ENCODE results near the gene RHOJ. TPM values are rescaled to one million over a fixed set of nuclear protein-coding genes. Genes with fewer than 3 reads are reported as not detected.

Gene RHOJ
- polyA plus RNA-seq, 3 donors, result not detected

- Histone ChIP-seq H4K20me1 (ENCODE audit: insufficient read depth, low read length) (no peaks in the 10 kb centered on the region), H3K27me3 (ENCODE audit: control insufficient read depth in 2 of 2, insufficient read depth in 2 of 2, low read length in 2 of 2) (no peaks in the 10 kb centered on the region), H3K4me3 (replicated peaks in 1 of 3; ENCODE audit: low read depth in 2 of 3, low read length in 3 of 3) (no peak overlapping the region), H3K79me2 (ENCODE audit: insufficient read depth, low read length) (no peaks in the 10 kb centered on the region), H2AFZ (ENCODE audit: insufficient read depth, low read depth, low read length, poor library complexity, severe bottlenecking) (no peak overlapping the region), H3K36me3 (replicated peaks in 1 of 2; ENCODE audit: control insufficient read depth in 1 of 2, insufficient read depth in 2 of 2, low read length in 2 of 2) (no peaks in the 10 kb centered on the region), H3K27ac (ENCODE audit: low read depth in 1 of 2, low read length in 2 of 2) (no peak overlapping the region), H3K9ac (ENCODE audit: insufficient read depth, low read length, poor library complexity, severe bottlenecking) (no peak overlapping the region), H3K9me3 (replicated peaks in 1 of 2; ENCODE audit: control insufficient read depth in 1 of 2, insufficient read depth in 1 of 2, low read length in 2 of 2) (no peaks in the 10 kb centered on the region), H3K4me1 (ENCODE audit: control insufficient read depth in 1 of 2, insufficient read depth in 2 of 2, low read length in 2 of 2) (no peaks in the 10 kb centered on the region), H3K4me2 (replicated peaks; ENCODE audit: extremely low read depth, low read length, poor library complexity, severe bottlenecking) (no peak overlapping the region)
- H3K36me3 Mint-ChIP-seq, result no peaks in the 10 kb centered on the region
- no peak for DNase-seq
- H3K27ac Mint-ChIP-seq, result no peak overlapping the region
- WGBS (ENCODE audit: insufficient coverage), result 100% methylated on average over 2 of the region's 2 CpGs
- TF ChIP-seq CTCF (IDR thresholded peaks at IDR 0.05), result no peak
- intact Hi-C loops (cut with micrococcal nuclease), result no loop called here
- H3K4me1 Mint-ChIP-seq, result no peaks in the 10 kb centered on the region
- no peak overlapping the region for H3K4me3 Mint-ChIP-seq
- H3K27me3 Mint-ChIP-seq (ENCODE audit: low read depth in 3 of 3), result peaks cover 2 to 3% (median 3%) of the 10 kb centered on the region in 3 donors
- H3K9me3 Mint-ChIP-seq, result peaks cover 0 to 2% (median 0%) of the 10 kb centered on the region in 7 donors
Observed at GRCh38 chr14:63262446-63262845, 58.2 kb downstream of the RHOJ start.

GRCh38 chr14:63266106-63266505 lies 61.9 kb downstream of the RHOJ start:
- Histone ChIP-seq H2AFZ (ENCODE audit: insufficient read depth, low read depth, low read length, poor library complexity, severe bottlenecking) (no peak overlapping the region), H3K4me2 (replicated peaks; ENCODE audit: extremely low read depth, low read length, poor library complexity, severe bottlenecking) (no peak overlapping the region), H3K36me3 (replicated peaks in 1 of 2; ENCODE audit: control insufficient read depth in 1 of 2, insufficient read depth in 2 of 2, low read length in 2 of 2) (no peaks in the 10 kb centered on the region), H3K79me2 (ENCODE audit: insufficient read depth, low read length) (no peaks in the 10 kb centered on the region), H3K27ac (ENCODE audit: low read depth in 1 of 2, low read length in 2 of 2) (no peak overlapping the region), H3K9ac (ENCODE audit: insufficient read depth, low read length, poor library complexity, severe bottlenecking) (no peak overlapping the region), H3K27me3 (ENCODE audit: control insufficient read depth in 2 of 2, insufficient read depth in 2 of 2, low read length in 2 of 2) (no peaks in the 10 kb centered on the region), H3K4me3 (replicated peaks in 1 of 3; ENCODE audit: low read depth in 2 of 3, low read length in 3 of 3) (no peak overlapping the region), H3K4me1 (ENCODE audit: control insufficient read depth in 1 of 2, insufficient read depth in 2 of 2, low read length in 2 of 2) (no peaks in the 10 kb centered on the region), H3K9me3 (replicated peaks in 1 of 2; ENCODE audit: control insufficient read depth in 1 of 2, insufficient read depth in 1 of 2, low read length in 2 of 2) (no peaks in the 10 kb centered on the region), H4K20me1 (ENCODE audit: insufficient read depth, low read length) (no peaks in the 10 kb centered on the region)
- Mint-ChIP-seq H3K4me1 (no peaks in the 10 kb centered on the region), H3K36me3 (no peaks in the 10 kb centered on the region), H3K9me3 (peaks cover 0 to 2% (median 0%) of the 10 kb centered on the region in 7 donors), H3K27me3 (ENCODE audit: low read depth in 3 of 3) (peaks cover 2 to 3% (median 2%) of the 10 kb centered on the region in 3 donors), H3K4me3 (no peak overlapping the region), H3K27ac (no peak overlapping the region)
- intact Hi-C loops (cut with micrococcal nuclease), result no loop called here
- no peak for TF ChIP-seq CTCF (IDR thresholded peaks at IDR 0.05)
- no peak for DNase-seq
- no CpG with 5 or more reads among the region's 1 CpG for WGBS (ENCODE audit: insufficient coverage)

Data from CD14-positive monocyte (primary cell).